Glomerular endothelial cell (primary cell): ENCODE measurements around the gene GFRA1. TPM values are rescaled to one million over a fixed set of nuclear protein-coding genes. Genes with fewer than 3 reads are reported as not detected.

Experiments
- DNase-seq: peaks from one replicate; pipeline ENCODE4 v3.0.0-alpha.2; 2011; ENCODE audit warnings: low read depth, low spot score; ENCODE audit errors: extremely low read depth
- total RNA-seq: library from RNA; depleted of rRNA; stranded (reverse); fragments of >200 nt; gene quantifications from 2 replicates; pipeline ENCODE4 v1.2.3, GENCODE V29; 2015

The GFRA1 gene
- total RNA-seq, 1 donor from 2014 or later: 0.99 TPM

- DNase-seq: no peak
Measured at GRCh38 chr10:116109881-116110280, 163.1 kb downstream of the GFRA1 start.

- no peak for DNase-seq
Measured at GRCh38 chr10:116109481-116109880, 163.5 kb downstream of the GFRA1 start.

DNA sequence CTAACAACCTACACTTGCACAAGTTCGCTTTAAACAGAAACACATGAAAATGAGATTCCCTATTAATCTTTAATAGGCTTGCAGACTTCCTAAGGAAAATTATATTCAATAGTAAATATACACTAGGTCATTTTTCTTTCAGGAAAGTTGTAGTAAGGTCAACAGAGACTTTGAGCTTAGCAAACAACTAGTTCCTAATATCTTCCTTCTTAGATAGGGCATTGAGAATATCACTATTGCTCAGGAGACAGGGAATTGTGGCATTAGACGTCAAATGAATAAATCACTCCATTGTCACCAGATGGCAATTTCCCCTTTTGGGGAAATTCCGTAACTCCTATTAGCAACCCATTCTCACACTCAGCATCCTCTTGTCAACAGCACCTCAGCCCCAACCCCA lies 164.9 kb downstream of the GFRA1 start:
- no peak for DNase-seq

GRCh38 chr10:116106611-116107010 lies 166.4 kb downstream of the GFRA1 start:
- no peak for DNase-seq

GRCh38 chr10:116105264-116105663 lies 167.7 kb downstream of the GFRA1 start:
- DNase-seq: no peak

DNA sequence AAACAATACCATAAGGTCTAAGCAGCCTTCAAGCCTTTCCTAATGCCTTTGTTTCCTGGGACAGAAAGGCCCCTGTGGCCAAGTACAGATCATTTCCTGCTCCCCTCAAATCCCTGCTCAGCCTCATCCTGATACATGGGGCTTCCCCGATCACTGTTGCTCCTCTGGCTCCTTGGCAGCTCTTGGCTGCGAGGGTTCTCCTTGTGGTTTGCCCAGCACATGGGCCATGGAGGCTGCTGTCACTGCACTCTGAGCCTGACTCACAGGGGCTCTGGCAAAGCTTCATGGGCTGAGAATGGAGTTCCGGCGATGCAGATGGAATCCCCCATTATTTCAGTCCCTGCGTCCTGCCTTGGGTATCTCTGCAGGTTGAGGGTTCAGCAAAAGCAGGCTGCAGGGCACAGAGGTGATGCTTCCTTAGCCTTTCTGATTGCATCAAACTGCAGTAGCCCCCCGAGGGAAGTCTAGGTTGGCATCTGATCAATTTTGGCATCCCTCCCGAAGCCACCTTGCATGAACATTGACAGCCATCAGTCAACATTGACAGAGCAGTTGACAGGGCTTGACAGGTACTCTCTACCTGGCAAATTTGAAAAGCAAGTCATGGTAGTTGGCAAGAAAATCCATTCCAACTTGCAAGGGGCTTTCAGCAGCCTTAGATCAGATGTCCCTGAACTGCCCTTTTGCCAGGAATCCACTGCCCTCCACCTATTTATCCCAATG lies 168.6 kb downstream of the GFRA1 start:
- no peak for DNase-seq

- no peak for DNase-seq
Measured at GRCh38 chr10:116103668-116104067, 169.3 kb downstream of the GFRA1 start.

DNA sequence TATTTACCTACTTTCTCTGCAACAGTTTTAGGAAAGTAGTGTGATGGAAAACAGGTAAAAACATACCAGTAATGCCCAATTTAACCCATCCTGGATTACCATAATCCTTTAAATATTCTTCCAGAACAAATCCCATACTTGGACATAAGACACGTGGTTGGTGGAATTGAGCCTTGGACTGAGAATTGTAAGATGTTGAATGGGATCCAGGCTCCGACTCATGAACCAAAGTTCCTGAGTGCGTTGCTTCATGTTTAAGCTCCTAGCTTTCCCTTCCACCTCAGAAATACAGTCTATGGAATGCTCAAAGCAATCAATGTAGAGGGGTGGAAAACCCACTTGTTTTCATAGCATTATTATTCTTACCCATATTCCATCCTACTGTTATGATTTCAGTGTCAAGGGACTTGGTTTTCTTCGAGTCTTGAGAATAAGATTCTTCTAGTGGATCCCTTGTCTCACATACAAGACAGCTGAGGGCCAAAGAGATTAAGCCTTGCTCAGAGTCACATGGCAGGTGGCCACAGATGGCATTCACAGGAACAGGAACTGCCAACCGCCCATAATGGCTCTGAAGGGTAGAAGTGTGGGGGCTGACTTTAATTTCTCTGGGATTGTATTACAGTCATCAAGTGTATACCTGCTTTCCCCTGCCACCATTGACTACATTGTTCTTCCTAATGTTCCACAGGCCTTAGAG lies 171.2 kb downstream of the GFRA1 start:
- no peak for DNase-seq

DNA sequence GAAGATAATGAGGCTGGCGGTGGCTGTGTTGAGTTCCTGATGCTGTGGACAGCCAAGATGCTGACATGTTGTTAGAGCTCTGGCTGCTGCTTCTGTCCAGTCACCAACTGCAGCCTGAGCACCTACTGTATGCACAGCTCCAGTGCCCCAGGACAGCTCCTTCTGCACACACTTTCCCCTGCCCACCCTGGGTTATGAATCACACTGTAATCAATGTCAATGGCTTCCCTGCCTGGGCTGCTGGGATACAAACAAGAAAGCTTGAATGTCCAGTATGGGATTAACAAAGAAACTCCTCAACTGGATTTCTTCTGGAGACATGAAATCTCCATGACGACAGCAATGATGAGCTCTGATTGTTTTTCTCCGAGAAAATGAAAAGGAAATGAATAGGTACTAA lies 172.0 kb downstream of the GFRA1 start:
- DNase-seq: no peak

DNA sequence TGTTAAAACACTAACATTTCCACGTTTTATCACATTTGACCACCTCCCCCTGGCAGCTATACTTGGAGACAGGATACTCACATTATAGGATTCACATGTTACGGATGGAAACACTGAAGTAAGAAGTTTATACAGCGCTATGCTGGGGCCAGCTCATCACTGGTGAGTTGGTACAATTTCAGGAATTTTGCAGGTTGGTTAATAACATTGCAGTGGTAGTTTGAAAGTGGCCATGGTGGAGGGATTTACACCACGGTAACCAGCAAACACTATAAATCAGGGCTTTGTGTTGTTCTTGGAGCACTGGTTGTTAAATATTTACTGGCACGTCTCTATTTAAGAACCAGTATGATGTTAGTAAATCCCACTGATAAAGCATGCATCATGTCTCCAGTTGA lies 174.0 kb downstream of the GFRA1 start:
- DNase-seq: no peak

GRCh38 chr10:116098411-116099022 lies 174.5 kb downstream of the GFRA1 start:
- DNase-seq: no peak

- DNase-seq: no peak
Measured at GRCh38 chr10:116097239-116097784, 175.7 kb downstream of the GFRA1 start.

DNA sequence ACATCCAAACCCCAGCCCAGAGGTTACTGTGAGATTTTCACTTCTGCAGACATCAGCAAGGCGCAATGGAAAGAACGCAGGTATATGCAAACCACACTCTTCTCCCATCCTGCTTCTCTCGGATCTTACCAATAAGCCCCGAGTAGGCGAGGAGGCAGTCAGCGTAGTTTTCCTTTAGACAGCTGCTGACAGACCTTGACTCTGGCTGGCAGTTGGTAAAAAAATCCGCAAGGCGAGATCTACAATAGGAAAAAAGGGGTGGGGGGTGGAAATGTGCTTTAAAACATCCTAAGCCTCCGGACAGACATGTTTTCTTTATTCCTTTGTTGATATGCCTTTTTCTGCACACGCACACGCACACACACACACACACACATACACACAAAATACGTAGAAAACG lies 176.5 kb downstream of the GFRA1 start:
- DNase-seq: no peak

DNA sequence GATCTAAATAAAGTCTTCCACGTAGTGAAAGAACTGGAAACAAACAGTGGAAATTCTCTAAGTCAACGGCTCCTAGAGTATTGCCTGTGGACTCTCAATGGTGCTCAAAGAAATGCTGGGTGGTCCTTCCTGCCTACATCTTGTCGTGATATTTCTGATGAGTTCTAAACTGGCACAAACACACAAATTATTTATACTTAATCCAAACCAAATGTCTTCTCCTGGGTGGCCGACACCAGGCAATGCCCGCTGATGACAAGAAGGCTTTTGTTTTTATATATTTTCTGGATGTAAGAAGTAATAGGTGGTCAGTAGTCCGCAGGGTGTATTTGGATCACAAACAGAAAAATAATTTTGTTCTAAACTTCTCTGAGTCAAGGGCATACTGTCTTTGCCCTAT lies 178.7 kb downstream of the GFRA1 start:
- no peak for DNase-seq

GRCh38 chr10:116093031-116093430 lies 180.0 kb downstream of the GFRA1 start:
- no peak for DNase-seq

DNA sequence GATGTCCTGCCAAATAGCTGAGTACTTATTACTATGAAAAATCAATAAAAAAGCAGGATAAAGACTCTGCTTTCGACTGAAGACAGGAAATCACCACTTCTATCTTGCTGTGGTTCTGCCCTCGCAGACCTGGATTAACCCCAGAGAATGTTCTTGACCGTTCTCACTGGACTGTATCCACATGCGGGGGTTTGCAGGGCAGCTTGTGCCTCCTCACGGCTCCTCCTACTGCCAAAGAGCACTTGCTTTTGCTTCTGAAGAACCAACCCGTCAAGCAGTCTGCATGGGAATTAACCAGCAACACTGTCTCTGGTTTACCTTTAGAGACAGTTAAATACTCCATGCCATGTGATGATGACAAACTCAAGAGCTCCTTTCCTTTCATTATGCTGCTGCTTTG lies 184.0 kb downstream of the GFRA1 start:
- no peak for DNase-seq

GRCh38 chr10:116085323-116085722 lies 187.7 kb downstream of the GFRA1 start:
- no peak for DNase-seq

- DNase-seq: no peak
Measured at GRCh38 chr10:116084161-116084560, 188.8 kb downstream of the GFRA1 start.

GRCh38 chr10:116083226-116083762 lies 189.7 kb downstream of the GFRA1 start:
- DNase-seq: no peak

- no peak for DNase-seq
Measured at GRCh38 chr10:116082762-116083161, 190.2 kb downstream of the GFRA1 start.

GRCh38 chr10:116082206-116082605 lies 190.8 kb downstream of the GFRA1 start:
- DNase-seq: no peak
